HFF-Myc (cell line): ENCODE measurements around the gene RET.
A peak's percentile ranks its signal among the peaks of the same experiment; 100 is the strongest.
"Not testable (repeated sequence)": the region's sequence is repeated elsewhere in the genome, so short reads cannot be mapped to it uniquely, and the experiment has no call there.

ENCODE experiments used
- DNase-seq: peaks from one replicate; pipeline ENCODE4 v3.0.0-alpha.2; 2011; ENCODE audit warnings: low read depth; ENCODE audit errors: extremely low read depth
- H3K4me3 ChIP-seq: replicated peaks from 2 replicates; pipeline ENCODE4 v1.5.1; 2011; ENCODE audit warnings: low read depth, mild to moderate bottlenecking, control low read depth, low read length
- CTCF ChIP-seq: IDR thresholded peaks from 2 replicates; pipeline ENCODE4 v1.5.1; 2012; ENCODE audit warnings: mild to moderate bottlenecking, low read depth, low read length, control low read depth; ENCODE audit errors: missing control alignments

RET gene

GRCh38 chr10:43093423-43094076 lies 16.7 kb downstream of the RET start:
- DNase-seq = no peak
- peak; percentile 14 for TF ChIP-seq CTCF
- H3K4me3 ChIP-seq = no peak overlapping the region

GRCh38 chr10:43094085-43094484 lies 17.2 kb downstream of the RET start:
- no peak for TF ChIP-seq CTCF
- H3K4me3 ChIP-seq = no peak overlapping the region

GRCh38 chr10:43099339-43099738 lies 22.5 kb downstream of the RET start:
- not testable (repeated sequence) for DNase-seq, H3K4me3 ChIP-seq

More at GRCh38 chr10:43094085-43094484, 17.2 kb downstream of the RET start:
- DNase-seq = no peak

- no peak overlapping the region for H3K4me3 ChIP-seq
- no peak for DNase-seq
- TF ChIP-seq CTCF = no peak
Observed at GRCh38 chr10:43099928-43100327, 23.1 kb downstream of the RET start.

- DNase-seq = no peak
- no peak overlapping the region for H3K4me3 ChIP-seq
- no peak for TF ChIP-seq CTCF
Observed at GRCh38 chr10:43100366-43100765, 23.5 kb downstream of the RET start.

DNA sequence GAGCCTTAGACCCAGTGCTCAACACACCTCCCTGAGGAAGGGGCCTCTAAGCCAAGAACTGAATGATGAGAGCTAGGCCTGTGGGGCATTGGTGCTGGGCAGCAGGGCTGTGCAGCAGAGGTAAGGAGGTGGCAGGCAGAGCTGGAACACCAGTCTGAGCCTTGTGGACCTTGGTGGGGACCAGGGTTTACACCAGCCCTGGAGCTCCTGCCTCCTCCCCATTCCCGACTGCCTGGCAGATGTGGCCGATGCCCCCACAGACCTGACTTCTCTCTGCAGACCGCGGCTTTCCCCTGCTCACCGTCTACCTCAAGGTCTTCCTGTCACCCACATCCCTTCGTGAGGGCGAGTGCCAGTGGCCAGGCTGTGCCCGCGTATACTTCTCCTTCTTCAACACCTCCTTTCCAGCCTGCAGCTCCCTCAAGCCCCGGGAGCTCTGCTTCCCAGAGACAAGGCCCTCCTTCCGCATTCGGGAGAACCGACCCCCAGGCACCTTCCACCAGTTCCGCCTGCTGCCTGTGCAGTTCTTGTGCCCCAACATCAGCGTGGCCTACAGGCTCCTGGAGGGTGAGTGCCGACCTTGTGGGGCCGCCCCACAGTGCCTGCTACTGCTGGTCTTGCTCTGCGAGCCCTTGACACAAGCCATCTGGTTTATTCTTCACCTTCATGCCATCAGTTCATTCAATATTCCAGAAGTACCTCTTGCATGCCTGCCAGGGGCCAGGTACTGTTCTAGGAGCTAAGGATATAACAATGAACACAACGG lies 25.4 kb downstream of the RET start:
- DNase-seq = no peak

More for the DNA sequence above, 25.4 kb downstream of the RET start:
- no peak overlapping the region for H3K4me3 ChIP-seq
- no peak for TF ChIP-seq CTCF
